H1 (cell line): ENCODE data around the gene S100PBP. TPM values are rescaled to one million over a fixed set of nuclear protein-coding genes. Genes with fewer than 3 reads are reported as not detected.
A peak's percentile ranks its signal among the peaks of the same experiment; 100 is the strongest.

Experiments used
- CTCF ChIA-PET: fragments of 300-600 bp; sonication (Branson Sonifier 250); formaldehyde crosslinking; loops from one replicate; lab custom pipeline; 2021; ENCODE audit not compliant: partially characterized antibody; lab: Charles Lee
- POLR2A ChIA-PET: fragments of 300-600 bp; sonication (Branson Sonifier 250); formaldehyde crosslinking; loops from one replicate; lab custom pipeline; 2021; ENCODE audit warnings: inconsistent platforms; ENCODE audit not compliant: partially characterized antibody; lab: Charles Lee
- DNase-seq, 2 experiments: peaks; one replicate each; pipeline versions ENCODE4 v3.0.0 to v3.0.0-alpha.2; 2010 to 2022; ENCODE audit warnings: low spot score in 2 of 2, low read depth in 1 of 2, mixed read lengths in 1 of 2
- FAIRE-seq: peaks from 2 replicates; lab custom pipeline; 2011; peaks lifted over from hg19 to GRCh38; lab: Jason Lieb, UNC
- H2AFZ ChIP-seq: 2 replicates; pipeline ENCODE4 v1.8.1; 2012; ENCODE audit warnings: low read length, inconsistent platforms
- H2AK5ac ChIP-seq: 2 replicates; pipeline ENCODE4 v1.6.1; 2013; ENCODE audit warnings: low read depth, low read length
- H2BK120ac ChIP-seq: replicated peaks from 2 replicates; pipeline ENCODE3; 2013; ENCODE audit warnings: low read depth, low read length, inconsistent platforms
- H2BK12ac ChIP-seq: 2 replicates; pipeline ENCODE4 v1.6.1; 2013; ENCODE audit warnings: low read depth, low read length
- H2BK15ac ChIP-seq: 2 replicates; pipeline ENCODE4 v1.6.1; 2013; ENCODE audit warnings: low read length
- H2BK20ac ChIP-seq: 2 replicates; pipeline ENCODE4 v1.6.1; 2013; ENCODE audit warnings: low read length
- H2BK5ac ChIP-seq: 2 replicates; pipeline ENCODE4 v1.6.1; 2013; ENCODE audit warnings: low read depth, low read length
- H3K14ac ChIP-seq: 2 replicates; pipeline ENCODE4 v1.6.1; 2013; ENCODE audit warnings: inconsistent platforms; ENCODE audit not compliant: insufficient read length
- H3K18ac ChIP-seq: 2 replicates; pipeline ENCODE4 v1.6.1; 2013; ENCODE audit warnings: low read length; ENCODE audit errors: extremely low read depth
- H3K23ac ChIP-seq: 2 replicates; pipeline ENCODE4 v1.6.1; 2013; ENCODE audit warnings: inconsistent platforms; ENCODE audit not compliant: insufficient read length
- H3K23me2 ChIP-seq: 2 replicates; pipeline ENCODE4 v1.6.1; 2013; ENCODE audit warnings: low read depth, low read length
- H3K27ac ChIP-seq: 2 replicates; pipeline ENCODE4 v1.6.1; 2011; ENCODE audit warnings: low read depth, low read length, inconsistent platforms
- H3K27me3 ChIP-seq, 4 experiments: replicated peaks in 1 of 4; 1 replicate in 1 of 4; 2 replicates in 3 of 4; pipeline versions ENCODE4 v1.6.1 to v1.8.1; 2011 to 2013; ENCODE audit warnings: low read length in 3 of 4, mild to moderate bottlenecking in 3 of 4, inconsistent platforms in 2 of 4, mixed read lengths in 2 of 4, moderate library complexity in 1 of 4; ENCODE audit not compliant: control insufficient read depth in 3 of 4, insufficient read depth in 3 of 4; ENCODE audit errors: extremely low read depth in 1 of 4
- H3K36me3 ChIP-seq, 4 experiments: 2 replicates each; pipeline versions ENCODE4 v1.6.1 to v1.8.1; 2011 to 2013; ENCODE audit warnings: mild to moderate bottlenecking in 4 of 4, low read length in 3 of 4, moderate library complexity in 2 of 4, control low read depth in 1 of 4, inconsistent platforms in 1 of 4; ENCODE audit not compliant: insufficient read depth in 4 of 4, control insufficient read depth in 2 of 4
- H3K4ac ChIP-seq: replicated peaks from 2 replicates; pipeline ENCODE3; 2013; ENCODE audit warnings: low read length, low read depth, mixed read lengths, inconsistent platforms; ENCODE audit not compliant: insufficient read length
- H3K4me1 ChIP-seq, 4 experiments: replicated peaks in 1 of 4; 1 replicate in 1 of 4; 2 replicates in 3 of 4; pipeline versions ENCODE4 v1.6.1 to v1.8.1; 2011 to 2013; ENCODE audit warnings: low read length in 3 of 4, inconsistent platforms in 2 of 4, mixed read lengths in 1 of 4; ENCODE audit not compliant: insufficient read depth in 4 of 4, control insufficient read depth in 3 of 4
- H3K4me2 ChIP-seq, 2 experiments: 2 replicates each; pipeline versions ENCODE4 v1.6.1 to v1.8.1; 2011 to 2013; ENCODE audit warnings: low read depth in 2 of 2, low read length in 2 of 2, control low read depth in 1 of 2, inconsistent platforms in 1 of 2, mild to moderate bottlenecking in 1 of 2; ENCODE audit not compliant: insufficient read depth in 1 of 2
- H3K4me3 ChIP-seq, 4 experiments: fragments of 200-600, 300-600 bp in 1 of 4; sonication (generic), shearing (Covaris generic), sonication (Bioruptor Twin) in 1 of 4; 2 replicates each; pipeline versions ENCODE4 v1.5.1 to v1.8.1; 2011 to 2016; ENCODE audit warnings: low read length in 4 of 4, low read depth in 3 of 4, control low read depth in 2 of 4, inconsistent platforms in 2 of 4, mild to moderate bottlenecking in 2 of 4, mixed read lengths in 1 of 4, moderate library complexity in 1 of 4; ENCODE audit not compliant: insufficient read depth in 2 of 4; ENCODE audit errors: extremely low read depth in 1 of 4
- H3K56ac ChIP-seq: replicated peaks from 2 replicates; pipeline ENCODE3; 2013; ENCODE audit warnings: low read depth, mild to moderate bottlenecking, mixed read lengths, low read length, inconsistent platforms; ENCODE audit not compliant: insufficient read length
- H3K79me1 ChIP-seq: 2 replicates; pipeline ENCODE4 v1.6.1; 2013; ENCODE audit warnings: low read depth, low read length, control low read depth
- H3K79me2 ChIP-seq, 2 experiments: 2 replicates each; pipeline versions ENCODE4 v1.6.1 to v1.8.1; 2012 to 2013; ENCODE audit warnings: low read length in 2 of 2, mild to moderate bottlenecking in 2 of 2, inconsistent platforms in 1 of 2; ENCODE audit not compliant: insufficient read depth in 2 of 2, control insufficient read depth in 1 of 2
- H3K9ac ChIP-seq, 4 experiments: replicated peaks in 1 of 4; 1 replicate in 1 of 4; 2 replicates in 3 of 4; pipeline versions ENCODE4 v1.6.1 to v1.8.1; 2011 to 2013; ENCODE audit warnings: low read depth in 3 of 4, low read length in 3 of 4, control low read depth in 2 of 4, mild to moderate bottlenecking in 2 of 4, moderate library complexity in 2 of 4, inconsistent platforms in 1 of 4; ENCODE audit errors: extremely low read depth in 1 of 4
- H3K9me3 ChIP-seq, 2 experiments: 2 replicates each; pipeline versions ENCODE4 v1.6.1 to v1.8.1; 2012 to 2013; ENCODE audit warnings: mild to moderate bottlenecking in 2 of 2, moderate library complexity in 2 of 2, control low read depth in 1 of 2, inconsistent platforms in 1 of 2, low read depth in 1 of 2, low read length in 1 of 2, mixed read lengths in 1 of 2; ENCODE audit not compliant: insufficient read depth in 2 of 2
- H4K20me1 ChIP-seq, 2 experiments: replicated peaks in 1 of 2; 2 replicates each; pipeline versions ENCODE3 to v1.8.1; 2011 to 2013; ENCODE audit warnings: inconsistent platforms in 2 of 2, low read length in 2 of 2, mild to moderate bottlenecking in 1 of 2; ENCODE audit not compliant: insufficient read depth in 2 of 2, control insufficient read depth in 1 of 2
- H4K5ac ChIP-seq: 2 replicates; pipeline ENCODE4 v1.6.1; 2013; ENCODE audit warnings: low read length, low read depth, mixed read lengths, inconsistent platforms; ENCODE audit not compliant: insufficient read length
- H4K8ac ChIP-seq: 2 replicates; pipeline ENCODE4 v1.8.0; 2013; ENCODE audit warnings: mild to moderate bottlenecking, moderate library complexity, low read length, inconsistent platforms; ENCODE audit not compliant: insufficient read depth; ENCODE audit errors: extremely low read depth
- H4K91ac ChIP-seq: replicated peaks from 2 replicates; pipeline ENCODE3; 2013; ENCODE audit warnings: low read length, mixed read lengths, inconsistent platforms; ENCODE audit not compliant: insufficient read length
- BRCA1 ChIP-seq: IDR thresholded peaks from 2 replicates; pipeline ENCODE4 v1.6.1; 2012; ENCODE audit warnings: low read depth, low read length, improper control_type of control experiment
- JUN ChIP-seq: IDR thresholded peaks from 2 replicates; pipeline ENCODE4 v1.6.1; 2011; ENCODE audit warnings: low read depth, mild to moderate bottlenecking, improper control_type of control experiment, low read length
- KDM1A ChIP-seq: fragments of 200-600, 300-600 bp; sonication (generic); IDR thresholded peaks from 2 replicates; pipeline ENCODE4 v1.7.1; 2016; ENCODE audit warnings: mild to moderate bottlenecking, low read length, borderline replicate concordance
- WGBS, 2 experiments: shearing (Covaris generic) in 1 of 2; methylation state at CpG; one replicate each; pipeline versions ENCODE4 v1.1.6 to v1.1.7; 2013 to 2015; ENCODE audit warnings: low lambda C conversion rate in 2 of 2, mixed read lengths in 2 of 2, inconsistent platforms in 1 of 2, low coverage in 1 of 2, missing lambda C conversion rate in 1 of 2; ENCODE audit not compliant: insufficient replicate concordance in 2 of 2, insufficient coverage in 1 of 2, insufficient read length in 1 of 2; ENCODE audit errors: extremely low coverage in 1 of 2, missing lambda C conversion rate in 1 of 2; 5-methylcytosine and 5-hydroxymethylcytosine counted together
- polyA plus RNA-seq, 7 experiments: library from polyadenylated mRNA; depleted of rRNA in 3 of 7; stranded (reverse) in 5 of 7; unstranded in 2 of 7; fragments of >200 nt in 5 of 7; fragments of 200-250 nt in 2 of 7; gene quantifications; 1 replicate in 5 of 7; 2 replicates in 1 of 7; 4 replicates in 1 of 7; pipeline versions ENCODE4 v1.2.1 to v1.2.3, GENCODE V29; 2011 to 2013; ENCODE audit warnings: missing spikeins in 2 of 7, mixed read lengths in 2 of 7
- total RNA-seq: library from RNA; stranded (reverse); fragmentation: NEBNext Ultra II Directional; extraction: Animal tissue kit (Norgen Biotek cat#: 25700); gene quantifications from 2 replicates; pipeline ENCODE4 v1.2.1, GENCODE V29; 2021

Gene S100PBP
- total and polyA plus RNA-seq, 2 of the 8 experiments (the other 6 are each of a cell fraction or from before 2014, with no cell fraction given) = 43.8 to 68.3 TPM

DNA sequence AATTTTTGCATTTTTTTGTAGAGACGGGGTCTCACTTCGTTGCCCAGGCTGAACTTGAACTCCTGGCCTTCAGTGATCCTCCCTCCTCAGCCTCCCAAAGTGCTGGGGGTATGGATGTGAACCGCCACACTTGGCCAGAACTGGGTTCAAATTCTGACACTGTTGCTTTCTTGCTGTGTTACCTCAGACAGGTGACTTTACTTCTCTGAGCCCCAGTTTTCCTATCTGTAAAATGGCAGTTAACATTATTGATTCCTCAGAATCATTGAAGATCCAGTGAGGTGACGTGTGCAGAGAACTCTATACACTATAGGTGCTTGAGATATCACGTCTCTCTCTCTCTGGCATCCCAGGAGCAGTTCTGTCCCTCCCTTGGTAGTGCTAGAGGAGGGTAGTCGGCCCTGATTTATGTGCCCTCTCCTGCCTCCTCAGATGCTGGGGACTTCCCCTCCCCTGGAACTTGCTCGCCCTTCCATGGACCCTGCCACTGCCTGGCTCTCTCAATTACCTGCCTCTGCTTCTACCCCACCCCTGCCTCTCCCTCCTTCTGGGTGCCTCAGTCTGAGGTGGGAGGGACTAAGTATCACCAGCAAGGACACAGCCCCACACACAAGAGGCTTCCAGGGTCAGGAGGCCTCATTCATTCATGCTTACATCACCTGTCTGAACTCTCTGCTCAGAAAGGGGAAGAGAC is 66.0 kb downstream of the S100PBP start:
- H3K23ac ChIP-seq = no peak overlapping the region
- DNase-seq = no peak
- no peak overlapping the region for H2AFZ ChIP-seq
- no peak overlapping the region for H3K9ac ChIP-seq
- H3K4me3 ChIP-seq = no peak overlapping the region
- TF ChIP-seq BRCA1 (no peak), JUN (no peak), KDM1A (peak; percentile 55; the same call in 1 of the 2 replicates)
- no peak overlapping the region for H3K4ac ChIP-seq
- no peak overlapping the region for H3K27ac ChIP-seq
- no peak overlapping the region for H2BK15ac ChIP-seq
- no peak overlapping the region for H3K14ac ChIP-seq
- H3K79me2 ChIP-seq = no peaks in the 10 kb centered on the region
- peaks cover 3 to 26% (median 16%) of the 10 kb centered on the region in 4 experiments; a peak in 6 of 7 replicates for H3K27me3 ChIP-seq
- H2AK5ac ChIP-seq = no peak overlapping the region
- H4K5ac ChIP-seq = no peak overlapping the region
- H4K8ac ChIP-seq = peak overlapping the region; percentile 11; the same call in 1 of the 2 replicates
- H3K9me3 ChIP-seq = no peaks in the 10 kb centered on the region
- peaks cover 0 to 13% of the 10 kb centered on the region in 2 experiments for H4K20me1 ChIP-seq
- WGBS, 2 experiments = 85% methylated on average over 7 of the region's 7 CpGs; no CpG with 5 or more reads in 1 of the 2 experiments
- 0 out of 2 replicates have a peak overlapping the region, but pooled peaks have one; percentile 10 for H2BK20ac ChIP-seq
- ChIA-PET POLR2A (interaction anchor here (1.7 kb wide), 1 partner anchor 12 kb away, joined by 10 read pairs; no protein-coding TSS in a partner anchor), CTCF (interaction anchor here (19.0 kb wide), 1 partner anchor 9 kb away, joined by 382 read pairs; the partner anchor contains the start of gene HPCA)
- H3K56ac ChIP-seq = no peak overlapping the region
- no peaks in the 10 kb centered on the region for H3K79me1 ChIP-seq
- no peak overlapping the region for H2BK120ac ChIP-seq
- no peak overlapping the region for H3K18ac ChIP-seq
- no peak for FAIRE-seq
- H2BK5ac ChIP-seq = no peak overlapping the region
- peaks cover 0 to 14% (median 7%) of the 10 kb centered on the region in 4 experiments; a peak in 5 of 7 replicates for H3K4me1 ChIP-seq
- no peak overlapping the region for H4K91ac ChIP-seq
- no peak overlapping the region for H3K4me2 ChIP-seq
- peaks cover 5% of the 10 kb centered on the region; the same call in 1 of the 2 replicates for H3K23me2 ChIP-seq
- no peak overlapping the region for H2BK12ac ChIP-seq
- H3K36me3 ChIP-seq = no peaks in the 10 kb centered on the region
